PC-9 (cell line): ENCODE measurements around the gene NF1. TPM values are rescaled to one million over a fixed set of nuclear protein-coding genes. Genes with fewer than 3 reads are reported as not detected.

Experiments used
- BruUV-seq: library from RNA; stranded (reverse); fragments of 400-500 nt; replicated peaks from 2 replicates; lab custom pipeline; 2021; lab: Mats Ljungman, UMichigan
- CTCF ChIA-PET: fragments of 300-600 bp; sonication (Branson Sonifier 250); formaldehyde crosslinking; loops from one replicate; lab custom pipeline; 2022; ENCODE audit warnings: antibody characterized with exemption; lab: Charles Lee
- POLR2A ChIA-PET: fragments of 300-600 bp; sonication (Branson Sonifier 250); formaldehyde crosslinking; loops from one replicate; lab custom pipeline; 2022; ENCODE audit warnings: antibody characterized with exemption; ENCODE audit not compliant: unreplicated experiment; lab: Charles Lee
- DNase-seq, 2 experiments: peaks; one replicate each; pipeline versions ENCODE4 v3.0.0 to v3.0.0-alpha.2; 2015 to 2022; ENCODE audit warnings: mixed read lengths in 1 of 2
- H2AFZ ChIP-seq: fragments of 200-600 bp; sonication (generic); 2 replicates; pipeline ENCODE4 v1.8.1; 2017; ENCODE audit warnings: antibody characterized with exemption
- H3F3A ChIP-seq: fragments of 200-600 bp; sonication (generic); 2 replicates; pipeline ENCODE4 v1.8.1; 2017; ENCODE audit warnings: antibody characterized with exemption, mild to moderate bottlenecking, low read depth; ENCODE audit not compliant: insufficient read depth
- H3K27ac ChIP-seq: fragments of 200-600 bp; sonication (generic); 2 replicates; pipeline ENCODE4 v1.6.1; 2016; ENCODE audit warnings: mixed run types
- H3K27me3 ChIP-seq: fragments of 200-600 bp; sonication (generic); 2 replicates; pipeline ENCODE4 v1.6.1; 2016; ENCODE audit warnings: low read depth, mixed run types; ENCODE audit not compliant: insufficient read depth
- H3K36me3 ChIP-seq: fragments of 200-600 bp; sonication (generic); 2 replicates; pipeline ENCODE4 v1.6.1; 2016; ENCODE audit warnings: low read depth, mixed run types
- H3K4me1 ChIP-seq: fragments of 200-600 bp; sonication (generic); replicated peaks from 2 replicates; pipeline ENCODE4 v1.6.1; 2016; ENCODE audit warnings: mixed run types; ENCODE audit not compliant: insufficient read depth
- H3K4me2 ChIP-seq: fragments of 200-600 bp; sonication (generic); 2 replicates; pipeline ENCODE4 v1.6.1; 2017; ENCODE audit warnings: mixed run types
- H3K4me3 ChIP-seq: fragments of 200-600 bp; sonication (generic); 2 replicates; pipeline ENCODE4 v1.6.1; 2016; ENCODE audit warnings: mixed run types
- H3K79me2 ChIP-seq: fragments of 200-600 bp; sonication (generic); 2 replicates; pipeline ENCODE4 v1.6.1; 2017; ENCODE audit warnings: low read depth, mixed run types
- H3K9me2 ChIP-seq: fragments of 200-600 bp; sonication (generic); 2 replicates; pipeline ENCODE4 v1.8.1; 2017; ENCODE audit warnings: mild to moderate bottlenecking; ENCODE audit not compliant: insufficient read depth
- H3K9me3 ChIP-seq: fragments of 200-600 bp; sonication (generic); 2 replicates; pipeline ENCODE4 v1.8.1; 2016; ENCODE audit warnings: low read depth; ENCODE audit not compliant: insufficient read depth
- H4K20me1 ChIP-seq: fragments of 200-600 bp; sonication (generic); 2 replicates; pipeline ENCODE4 v1.8.1; 2017; ENCODE audit not compliant: insufficient read depth
- EZH2 ChIP-seq: fragments of 200-600 bp; sonication (generic); IDR thresholded peaks from 2 replicates; pipeline ENCODE4 v1.8.0; 2017; ENCODE audit warnings: antibody characterized with exemption, low read depth
- intact Hi-C: fragments of 100-400 bp; cut with micrococcal nuclease; formaldehyde crosslinking; loops from one replicate; pipeline ENCODE4 v1.10.0; 2022; ENCODE audit not compliant: unreplicated experiment
- total RNA-seq: library from RNA; stranded (reverse); gene quantifications from 2 replicates; pipeline ENCODE4 v1.2.3, GENCODE V29; 2021
- TF ChIP-seq, protein P1 (sequence below): fragments of 200-600 bp; sonication (generic); conservative IDR thresholded peaks from 2 replicates; pipeline ENCODE4 v1.6.1; 2017; ENCODE audit warnings: mixed run types, antibody characterized with exemption, mild to moderate bottlenecking, moderate library complexity

NF1 gene
- total RNA-seq, 1 experiment from 2014 or later = 61.0 TPM

DNA sequence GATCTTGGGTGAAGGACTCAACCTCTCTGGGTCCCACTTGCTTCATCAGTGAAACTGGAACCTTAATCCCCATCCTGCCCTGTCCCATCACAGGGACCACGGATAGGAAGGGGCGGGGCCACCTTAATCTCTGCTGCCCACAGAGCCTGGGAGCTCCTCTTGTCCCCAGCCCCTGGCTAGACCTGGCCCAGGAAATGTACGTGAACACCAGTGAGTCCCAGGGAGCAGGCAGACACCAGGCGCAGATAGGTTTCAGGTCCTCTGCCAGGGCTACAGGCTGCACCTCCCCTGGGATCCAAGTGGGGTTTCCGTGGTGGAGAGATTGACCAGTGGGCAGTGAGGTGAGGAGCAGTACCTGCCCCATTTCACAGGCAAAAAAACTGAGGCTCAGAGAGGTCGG is 317.7 kb downstream of the NF1 start:
- no peak for DNase-seq
- H3K9me2 ChIP-seq = no peaks in the 10 kb centered on the region
- H3K27me3 ChIP-seq = peaks cover 25% of the 10 kb centered on the region
- no peak overlapping the region for H3K4me3 ChIP-seq
- ChIA-PET CTCF (no interaction called here), POLR2A (interaction anchor here (0.7 kb wide), 1 partner anchor 99 kb away, joined by 6 read pairs; no protein-coding TSS in a partner anchor)
- BruUV-seq = no TSS peak
- H3K27ac ChIP-seq = no peak overlapping the region
- H3F3A ChIP-seq = no peaks in the 10 kb centered on the region
- no peaks in the 10 kb centered on the region for H3K79me2 ChIP-seq
- intact Hi-C loops = no loop called here
- no peaks in the 10 kb centered on the region for H3K36me3 ChIP-seq
- no peaks in the 10 kb centered on the region for H3K4me1 ChIP-seq
- H3K4me2 ChIP-seq = no peak overlapping the region
- TF ChIP-seq EZH2 = no peak
- TF ChIP-seq, protein P1, sequence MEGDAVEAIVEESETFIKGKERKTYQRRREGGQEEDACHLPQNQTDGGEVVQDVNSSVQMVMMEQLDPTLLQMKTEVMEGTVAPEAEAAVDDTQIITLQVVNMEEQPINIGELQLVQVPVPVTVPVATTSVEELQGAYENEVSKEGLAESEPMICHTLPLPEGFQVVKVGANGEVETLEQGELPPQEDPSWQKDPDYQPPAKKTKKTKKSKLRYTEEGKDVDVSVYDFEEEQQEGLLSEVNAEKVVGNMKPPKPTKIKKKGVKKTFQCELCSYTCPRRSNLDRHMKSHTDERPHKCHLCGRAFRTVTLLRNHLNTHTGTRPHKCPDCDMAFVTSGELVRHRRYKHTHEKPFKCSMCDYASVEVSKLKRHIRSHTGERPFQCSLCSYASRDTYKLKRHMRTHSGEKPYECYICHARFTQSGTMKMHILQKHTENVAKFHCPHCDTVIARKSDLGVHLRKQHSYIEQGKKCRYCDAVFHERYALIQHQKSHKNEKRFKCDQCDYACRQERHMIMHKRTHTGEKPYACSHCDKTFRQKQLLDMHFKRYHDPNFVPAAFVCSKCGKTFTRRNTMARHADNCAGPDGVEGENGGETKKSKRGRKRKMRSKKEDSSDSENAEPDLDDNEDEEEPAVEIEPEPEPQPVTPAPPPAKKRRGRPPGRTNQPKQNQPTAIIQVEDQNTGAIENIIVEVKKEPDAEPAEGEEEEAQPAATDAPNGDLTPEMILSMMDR = no peak
- no peaks in the 10 kb centered on the region for H3K9me3 ChIP-seq
- no peak overlapping the region for H2AFZ ChIP-seq
- H4K20me1 ChIP-seq = no peaks in the 10 kb centered on the region

DNA sequence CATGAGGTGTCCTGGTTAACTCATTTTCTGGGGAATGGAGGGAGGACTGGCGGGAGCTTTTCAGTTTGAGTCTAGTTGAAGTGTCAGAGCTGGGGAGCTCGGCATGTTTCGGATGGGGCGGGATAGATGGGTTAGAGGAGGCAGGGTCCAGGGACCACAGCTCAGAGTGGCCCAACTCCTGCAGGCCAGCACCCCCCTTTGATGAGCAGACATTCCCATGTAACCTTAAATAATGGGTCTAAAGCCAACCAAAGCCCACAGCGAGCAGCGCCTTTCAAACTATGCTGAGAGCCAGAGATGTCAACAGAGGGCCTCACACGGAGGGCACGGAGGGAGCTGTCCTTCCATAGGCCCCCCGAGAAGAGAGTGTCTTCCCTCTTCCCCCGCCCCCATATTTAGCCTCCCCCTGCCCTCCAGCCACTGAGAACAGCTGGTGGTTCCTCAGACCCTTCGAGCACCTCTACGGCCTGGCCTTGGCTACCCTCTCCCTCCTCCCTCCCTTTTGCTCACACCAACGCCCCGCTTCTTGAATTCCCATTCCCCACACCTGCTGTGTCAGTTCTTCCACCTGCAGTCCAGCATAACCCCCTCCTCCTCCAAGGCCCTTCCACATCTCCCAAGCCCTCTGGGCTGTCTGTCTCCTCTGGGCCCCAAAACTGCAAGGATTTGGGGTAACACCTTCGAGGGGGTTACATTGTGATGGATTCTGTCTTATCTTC is 318.5 kb downstream of the NF1 start:
- H3K4me3 ChIP-seq = no peak overlapping the region
- no peaks in the 10 kb centered on the region for H4K20me1 ChIP-seq
- no peaks in the 10 kb centered on the region for H3K79me2 ChIP-seq
- no peaks in the 10 kb centered on the region for H3K4me1 ChIP-seq
- intact Hi-C loops = no loop called here
- no peaks in the 10 kb centered on the region for H3K9me3 ChIP-seq
- H3K36me3 ChIP-seq = no peaks in the 10 kb centered on the region
- H3F3A ChIP-seq = no peaks in the 10 kb centered on the region
- no peak for DNase-seq
- peaks cover 25% of the 10 kb centered on the region for H3K27me3 ChIP-seq
- no peak overlapping the region for H2AFZ ChIP-seq
- no TSS peak for BruUV-seq
- H3K9me2 ChIP-seq = no peaks in the 10 kb centered on the region
- no peak overlapping the region for H3K4me2 ChIP-seq
- ChIA-PET CTCF (no interaction called here), POLR2A (no interaction called here)
- TF ChIP-seq, protein P1 = no peak
- TF ChIP-seq EZH2 = no peak
- H3K27ac ChIP-seq = no peak overlapping the region

DNA sequence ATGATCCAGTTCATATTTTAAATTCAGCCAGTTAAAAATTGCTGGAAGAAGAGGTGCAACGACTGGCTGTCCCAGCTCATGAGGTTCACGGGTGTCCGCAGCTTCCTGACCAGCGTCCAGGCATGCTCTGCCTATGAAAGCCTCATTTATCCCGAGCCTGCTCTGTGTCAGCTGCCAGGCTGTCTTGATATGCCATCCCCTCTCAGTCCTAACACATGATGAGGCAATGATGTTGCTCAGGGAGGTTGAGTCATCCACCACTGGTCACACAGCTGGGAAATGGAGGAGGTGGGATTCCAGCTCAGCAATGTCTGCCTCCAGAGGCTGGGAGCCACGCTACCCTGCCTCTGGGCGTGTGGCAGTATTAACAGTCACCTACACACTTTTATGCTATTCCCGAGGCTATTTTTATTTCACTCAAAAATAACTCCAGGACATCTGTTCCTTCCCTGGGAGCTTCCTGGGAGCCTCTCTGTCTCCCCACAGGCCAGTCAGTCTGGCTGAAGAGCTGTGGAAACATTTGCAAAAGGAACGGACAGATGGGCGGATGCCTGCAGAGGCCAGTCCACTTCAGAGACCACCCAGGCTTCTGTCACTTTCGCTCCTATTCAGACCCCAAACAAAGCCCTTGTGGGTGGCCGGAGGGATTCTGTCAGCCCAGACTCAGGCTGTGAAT is 319.2 kb downstream of the NF1 start:
- peaks cover 25% of the 10 kb centered on the region for H3K27me3 ChIP-seq
- no peak overlapping the region for H3K27ac ChIP-seq
- BruUV-seq = no TSS peak
- no peaks in the 10 kb centered on the region for H3F3A ChIP-seq
- TF ChIP-seq EZH2 = no peak
- intact Hi-C loops = no loop called here
- no peak overlapping the region for H3K4me3 ChIP-seq
- H3K9me2 ChIP-seq = no peaks in the 10 kb centered on the region
- H3K36me3 ChIP-seq = no peaks in the 10 kb centered on the region
- H3K79me2 ChIP-seq = no peaks in the 10 kb centered on the region
- ChIA-PET POLR2A (no interaction called here), CTCF (no interaction called here)
- no peaks in the 10 kb centered on the region for H3K4me1 ChIP-seq
- H3K4me2 ChIP-seq = no peak overlapping the region
- H4K20me1 ChIP-seq = no peaks in the 10 kb centered on the region
- H3K9me3 ChIP-seq = no peaks in the 10 kb centered on the region
- H2AFZ ChIP-seq = no peak overlapping the region
- no peak for DNase-seq
